IMR-90 (cell line): ENCODE data around the gene UBE2B. TPM values are rescaled to one million over a fixed set of nuclear protein-coding genes. Genes with fewer than 3 reads are reported as not detected.

Experiments
- ATAC-seq: fragments of 200-7000 bp; cut with Tn5 transposase; 2 replicates; pipeline ENCODE4 v1.9.1; 2020; ENCODE audit warnings: low read depth, mild to moderate bottlenecking, moderate library complexity
- BruUV-seq: library from RNA; stranded (reverse); fragments of 400-500 nt; replicated peaks from 2 replicates; lab custom pipeline; 2021; lab: Mats Ljungman, UMichigan
- CTCF ChIA-PET: fragments of 300-600 bp; formaldehyde crosslinking; extraction: SDS; loops from one replicate; lab custom pipeline; 2021; ENCODE audit warnings: antibody characterized with exemption; lab: Yijun Ruan, JAX
- POLR2A ChIA-PET: fragments of 300-600 bp; sonication (Branson Sonifier 250); formaldehyde crosslinking; loops from one replicate; lab custom pipeline; 2022; ENCODE audit warnings: antibody characterized with exemption; ENCODE audit not compliant: unreplicated experiment; lab: Charles Lee
- DNase-seq: peaks from one replicate; pipeline ENCODE4 v3.0.0; 2013
- H2AFZ ChIP-seq: replicated peaks from 2 replicates; pipeline ENCODE3; 2013; ENCODE audit warnings: low read length, mild to moderate bottlenecking; ENCODE audit not compliant: poor library complexity
- H2AK5ac ChIP-seq: 2 replicates; pipeline ENCODE4 v1.6.1; 2013; ENCODE audit warnings: low read depth, low read length, inconsistent platforms
- H2AK9ac ChIP-seq: replicated peaks from 2 replicates; pipeline ENCODE3; 2013; ENCODE audit warnings: mild to moderate bottlenecking, low read depth, low read length, moderate library complexity; ENCODE audit not compliant: poor library complexity
- H2BK120ac ChIP-seq: 2 replicates; pipeline ENCODE4 v1.6.1; 2013; ENCODE audit warnings: low read depth, low read length, inconsistent platforms
- H2BK15ac ChIP-seq: 3 replicates; pipeline ENCODE4 v1.6.1; 2013; ENCODE audit warnings: low read depth, low read length, inconsistent platforms
- H2BK20ac ChIP-seq: 2 replicates; pipeline ENCODE4 v1.6.1; 2013; ENCODE audit warnings: low read depth, mild to moderate bottlenecking, inconsistent platforms, low read length, moderate library complexity
- H2BK5ac ChIP-seq: 2 replicates; pipeline ENCODE4 v1.6.1; 2013; ENCODE audit warnings: mild to moderate bottlenecking, low read depth, low read length, inconsistent platforms; ENCODE audit not compliant: poor library complexity, severe bottlenecking
- H3K14ac ChIP-seq: replicated peaks from 2 replicates; pipeline ENCODE4 v1.6.1; 2013; ENCODE audit warnings: low read depth, low read length, inconsistent platforms
- H3K18ac ChIP-seq: 2 replicates; pipeline ENCODE4 v1.6.1; 2013; ENCODE audit warnings: low read depth, low read length, control low read depth
- H3K23ac ChIP-seq: 2 replicates; pipeline ENCODE4 v1.6.1; 2013; ENCODE audit warnings: low read depth, low read length, inconsistent platforms
- H3K27ac ChIP-seq: 2 replicates; pipeline ENCODE4 v1.5.1; 2013; ENCODE audit warnings: mild to moderate bottlenecking, control low read depth, low read length; ENCODE audit not compliant: insufficient read depth
- H3K27me3 ChIP-seq: 2 replicates; pipeline ENCODE4 v1.6.1; 2013; ENCODE audit warnings: low read length; ENCODE audit not compliant: control insufficient read depth, insufficient read depth
- H3K36me3 ChIP-seq: 2 replicates; pipeline ENCODE4 v1.6.1; 2013; ENCODE audit warnings: low read length, mixed read lengths; ENCODE audit not compliant: control insufficient read depth, insufficient read depth
- H3K4ac ChIP-seq: 2 replicates; pipeline ENCODE4 v1.6.1; 2013; ENCODE audit warnings: low read depth, low read length, inconsistent platforms
- H3K4me1 ChIP-seq: 2 replicates; pipeline ENCODE4 v1.6.1; 2013; ENCODE audit warnings: low read length, mixed read lengths; ENCODE audit not compliant: control insufficient read depth, insufficient read depth
- H3K4me2 ChIP-seq: 2 replicates; pipeline ENCODE4 v1.6.1; 2013; ENCODE audit warnings: low read depth, mild to moderate bottlenecking, control low read depth, low read length, moderate library complexity
- H3K4me3 ChIP-seq: 2 replicates; pipeline ENCODE4 v1.5.1; 2013; ENCODE audit warnings: low read depth, mild to moderate bottlenecking, control low read depth, low read length, moderate library complexity; ENCODE audit not compliant: insufficient read depth
- H3K56ac ChIP-seq: 2 replicates; pipeline ENCODE4 v1.6.1; 2013; ENCODE audit warnings: low read length, inconsistent platforms; ENCODE audit not compliant: insufficient read depth; ENCODE audit errors: extremely low read depth
- H3K79me1 ChIP-seq, 2 experiments: 2 replicates each; pipeline ENCODE4 v1.6.1; 2013; ENCODE audit warnings: low read length in 2 of 2, inconsistent platforms in 1 of 2, low read depth in 1 of 2
- H3K9ac ChIP-seq: 2 replicates; pipeline ENCODE4 v1.6.1; 2013; ENCODE audit warnings: low read depth, low read length, control low read depth
- H3K9me1 ChIP-seq: 2 replicates; pipeline ENCODE4 v1.6.1; 2013; ENCODE audit warnings: low read length, inconsistent platforms; ENCODE audit not compliant: insufficient read depth
- H3K9me3 ChIP-seq: 2 replicates; pipeline ENCODE4 v1.6.1; 2013; ENCODE audit warnings: low read length; ENCODE audit not compliant: control insufficient read depth, insufficient read depth
- H4K20me1 ChIP-seq: 2 replicates; pipeline ENCODE4 v1.6.1; 2013; ENCODE audit warnings: low read length, inconsistent platforms; ENCODE audit not compliant: insufficient read depth
- H4K5ac ChIP-seq: 2 replicates; pipeline ENCODE4 v1.6.1; 2013; ENCODE audit warnings: mild to moderate bottlenecking, low read depth, low read length, control low read depth
- H4K8ac ChIP-seq, 2 experiments: 2 replicates each; pipeline ENCODE4 v1.6.1; 2013; ENCODE audit warnings: low read depth in 2 of 2, low read length in 2 of 2, control low read depth in 1 of 2, inconsistent platforms in 1 of 2
- H4K91ac ChIP-seq: 2 replicates; pipeline ENCODE4 v1.6.1; 2013; ENCODE audit warnings: low read depth, low read length, inconsistent platforms; ENCODE audit not compliant: insufficient read depth
- BHLHE40 ChIP-seq: fragments of 150-350 bp; IDR thresholded peaks from 2 replicates; pipeline ENCODE4 v1.6.1; 2016; ENCODE audit warnings: mild to moderate bottlenecking, low read depth, low read length
- FOS ChIP-seq: fragments of 150-350 bp; IDR thresholded peaks from 2 replicates; pipeline ENCODE4 v1.6.1; 2016; ENCODE audit warnings: low read depth, low read length
- MAZ ChIP-seq: IDR thresholded peaks from 2 replicates; pipeline ENCODE4 v1.6.1; 2012; ENCODE audit warnings: low read depth, mild to moderate bottlenecking, low read length, improper control_type of control experiment, moderate library complexity, borderline replicate concordance
- MXI1 ChIP-seq: IDR thresholded peaks from 2 replicates; pipeline ENCODE4 v1.6.1; 2012; ENCODE audit warnings: low read depth, mild to moderate bottlenecking, low read length, moderate library complexity, borderline replicate concordance
- WGBS, 2 experiments: methylation state at CpG; one replicate each; pipeline versions ENCODE4 v1.1.5 to v1.1.7; 2013; ENCODE audit warnings: missing lambda C conversion rate in 2 of 2; ENCODE audit not compliant: insufficient read length in 1 of 2; ENCODE audit errors: extremely low coverage in 2 of 2; 5-methylcytosine and 5-hydroxymethylcytosine counted together
- dilution Hi-C: fragments of 300-500 bp; cut with HindIII; formaldehyde crosslinking; loops from one replicate; pipeline ENCODE4 v1.14.3; 2018; ENCODE audit warnings: low sequenced_read_pairs; ENCODE audit not compliant: unreplicated experiment
- in situ Hi-C: fragments of 300-500 bp; cut with MboI; formaldehyde crosslinking; loops from 3 replicates; pipeline ENCODE4 v1.14.3; 2019; ENCODE audit warnings: low sequenced_read_pairs, inconsistent platforms, mixed read lengths
- intact Hi-C: fragments of 100-400 bp; cut with micrococcal nuclease; formaldehyde crosslinking; loops from 2 replicates; pipeline ENCODE4 v1.10.0; 2022
- polyA plus RNA-seq, 3 experiments: library from polyadenylated mRNA; depleted of rRNA; stranded (reverse); fragments of >200 nt; gene quantifications; 2 replicates each; pipeline ENCODE4 v1.2.3, GENCODE V29; 2012; ENCODE audit warnings: low replicate concordance in 1 of 3
- total RNA-seq: library from RNA; depleted of rRNA; stranded (reverse); fragments of >200 nt; gene quantifications from 2 replicates; pipeline ENCODE4 v1.2.3, GENCODE V29; 2012

Gene UBE2B
- total and polyA plus RNA-seq, 2 of the 4 experiments (the other 2 are of a cell fraction) = 6.3 to 46.0 TPM

DNA sequence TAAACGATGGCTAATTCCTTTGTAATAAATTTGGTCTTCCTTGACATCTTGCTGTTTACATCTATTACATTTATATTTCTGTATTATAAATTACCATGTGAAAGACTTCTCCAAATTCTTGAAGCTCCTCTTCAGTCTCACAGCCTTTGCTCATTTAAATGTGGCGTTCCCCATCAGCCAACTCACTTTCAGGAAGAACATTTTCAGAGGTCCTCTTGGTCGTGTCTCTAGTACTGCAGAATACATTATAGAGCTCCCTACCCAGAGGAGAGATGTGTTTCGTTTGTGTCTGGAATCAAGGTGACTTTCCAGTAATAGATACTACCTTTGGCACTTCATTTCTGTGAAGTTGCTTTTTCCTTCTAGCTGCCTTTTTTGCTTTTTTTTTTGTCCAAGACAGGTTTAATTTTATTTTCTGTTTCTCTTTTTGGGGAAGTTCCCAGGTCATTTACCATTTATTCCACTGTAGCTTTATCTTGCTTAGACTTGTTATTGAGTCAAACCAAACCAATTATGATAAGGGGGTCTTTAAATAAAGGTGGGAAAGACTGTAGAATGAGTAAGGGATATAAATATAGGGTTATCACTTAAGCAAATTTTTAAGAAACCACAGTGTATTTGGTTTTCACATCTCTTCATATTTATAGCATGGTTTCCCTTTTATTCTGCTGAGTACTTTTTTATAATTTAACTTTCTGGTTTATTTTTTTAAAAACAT lies 12.8 kb downstream of the UBE2B start:
- no peak for ATAC-seq
- POLR2A ChIA-PET = no interaction called here

More for the DNA sequence above, 12.8 kb downstream of the UBE2B start:
- no TSS peak for BruUV-seq
- H3K27ac ChIP-seq = no peak overlapping the region
- no peak overlapping the region for H4K8ac ChIP-seq
- H3K14ac ChIP-seq = no peak overlapping the region
- H2AK5ac ChIP-seq = no peak overlapping the region
- peaks cover 29 to 40% of the 10 kb centered on the region in 2 experiments for H3K79me1 ChIP-seq
- no peak for DNase-seq
- H2BK15ac ChIP-seq = no peak overlapping the region
- no peaks in the 10 kb centered on the region for H3K27me3 ChIP-seq
- in situ Hi-C loops = no loop called here
- H3K18ac ChIP-seq = no peak overlapping the region
- dilution Hi-C loops = no loop called here
- intact Hi-C loops = no loop called here
- H3K9me1 ChIP-seq = no peaks in the 10 kb centered on the region
- H3K9ac ChIP-seq = no peak overlapping the region
- H3K36me3 ChIP-seq = peaks cover 59% of the 10 kb centered on the region
- H2BK5ac ChIP-seq = no peak overlapping the region
- H3K9me3 ChIP-seq = no peaks in the 10 kb centered on the region
- CTCF ChIA-PET = interaction anchor here (0.8 kb wide), 1 partner anchor 203 kb away, joined by 4 read pairs; no protein-coding TSS in a partner anchor
- H4K5ac ChIP-seq = no peak overlapping the region
- H4K91ac ChIP-seq = no peak overlapping the region
- no peak overlapping the region for H3K4me3 ChIP-seq
- no peak overlapping the region for H2BK20ac ChIP-seq
- peaks cover 6% of the 10 kb centered on the region; the same call in 1 of the 2 replicates for H4K20me1 ChIP-seq
- WGBS, 2 experiments = no CpG with 5 or more reads among the region's 4 CpGs
- H3K23ac ChIP-seq = no peak overlapping the region
- TF ChIP-seq MAZ = no peak
- no peak for TF ChIP-seq MXI1
- no peak for TF ChIP-seq FOS
- TF ChIP-seq BHLHE40 = no peak
- H3K4me2 ChIP-seq = no peak overlapping the region
- H2AFZ ChIP-seq = no peak overlapping the region
- H2AK9ac ChIP-seq = no peak overlapping the region
- H3K4ac ChIP-seq = no peak overlapping the region
- no peak overlapping the region for H3K56ac ChIP-seq
- H3K4me1 ChIP-seq = no peaks in the 10 kb centered on the region
- no peak overlapping the region for H2BK120ac ChIP-seq
